K562 (cell line): ENCODE data around the gene MADD. TPM values are rescaled to one million over a fixed set of nuclear protein-coding genes. Genes with fewer than 3 reads are reported as not detected.

ENCODE experiments used
- ATAC-seq: fragments of 200-7000 bp; cut with Tn5 transposase; 3 replicates; pipeline ENCODE4 v1.9.1; 2020; ENCODE audit warnings: moderate library complexity
- BruUV-seq: library from RNA; stranded (reverse); fragments of 400-500 nt; replicated peaks from 2 replicates; lab custom pipeline; 2021; lab: Mats Ljungman, UMichigan
- CTCF ChIA-PET: fragments of 300-600 bp; formaldehyde crosslinking; extraction: SDS; loops from one replicate; lab custom pipeline; 2021; ENCODE audit warnings: low intra/inter-chr PET ratio; lab: Yijun Ruan, JAX
- POLR2A ChIA-PET: fragments of 300-600, 350-650 bp; sonication (Branson Sonifier 250); formaldehyde crosslinking; extraction: SDS; loops from one replicate; lab custom pipeline; 2021; ENCODE audit warnings: antibody characterized with exemption, inconsistent platforms; lab: Yijun Ruan, JAX
- DNase-seq, 4 experiments: peaks; one replicate each; pipeline versions ENCODE4 v3.0.0 to v3.0.0-alpha.2; 2011 to 2018; ENCODE audit warnings: low spot score in 3 of 4, mixed read lengths in 3 of 4; ENCODE audit errors: extremely low read depth in 1 of 4
- FAIRE-seq: peaks from 2 replicates; lab custom pipeline; 2011; peaks lifted over from hg19 to GRCh38; lab: Jason Lieb, UNC
- H2AFZ ChIP-seq: 2 replicates; pipeline ENCODE4 v1.6.0; 2011; ENCODE audit warnings: low read depth, low read length, control low read depth, inconsistent platforms
- H3K27ac ChIP-seq: fragments of 200-600 bp; 3 replicates; pipeline ENCODE4 v1.8.0; 2011; ENCODE audit warnings: low read depth, mild to moderate bottlenecking, control low read depth, inconsistent platforms, low read length, moderate library complexity, mixed read lengths; ENCODE audit errors: extremely low read depth
- H3K27me3 ChIP-seq, 2 experiments: fragments of 300-600 bp in 1 of 2; 2 replicates in 1 of 2; 3 replicates in 1 of 2; pipeline versions ENCODE4 v1.6.0 to v1.8.0; 2011; ENCODE audit warnings: inconsistent platforms in 2 of 2, low read length in 2 of 2, mild to moderate bottlenecking in 1 of 2, mixed read lengths in 1 of 2, moderate library complexity in 1 of 2; ENCODE audit not compliant: control insufficient read depth in 2 of 2, insufficient read depth in 2 of 2
- H3K36me3 ChIP-seq: fragments of 300-600 bp; 3 replicates; pipeline ENCODE4 v1.8.0; 2011; ENCODE audit warnings: mild to moderate bottlenecking, low read length, inconsistent platforms; ENCODE audit not compliant: control insufficient read depth, insufficient read depth
- H3K4me1 ChIP-seq, 2 experiments: fragments of 200-600 bp in 1 of 2; replicated peaks in 1 of 2; 2 replicates in 1 of 2; 3 replicates in 1 of 2; pipeline versions ENCODE4 v1.5.1 to v1.8.0; 2011; ENCODE audit warnings: inconsistent platforms in 2 of 2, low read length in 2 of 2, mild to moderate bottlenecking in 1 of 2, mixed read lengths in 1 of 2, moderate library complexity in 1 of 2; ENCODE audit not compliant: control insufficient read depth in 2 of 2, insufficient read depth in 2 of 2
- H3K4me2 ChIP-seq: 2 replicates; pipeline ENCODE4 v1.6.1; 2011; ENCODE audit warnings: low read length, control low read depth, inconsistent platforms, mixed read lengths; ENCODE audit not compliant: insufficient read depth
- H3K4me3 ChIP-seq: fragments of 200-600 bp; sonication (generic), shearing (Covaris generic); 2 replicates; pipeline ENCODE4 v1.5.1; 2016; ENCODE audit warnings: control low read depth, inconsistent platforms
- H3K79me2 ChIP-seq: fragments of 200-600 bp; 3 replicates; pipeline ENCODE4 v1.8.0; 2011; ENCODE audit warnings: low read length, inconsistent platforms; ENCODE audit not compliant: control insufficient read depth, insufficient read depth
- H3K9ac ChIP-seq, 2 experiments: 2 replicates each; pipeline versions ENCODE4 v1.6.0 to v1.6.1; 2011; ENCODE audit warnings: low read depth in 2 of 2, low read length in 2 of 2, control low read depth in 1 of 2, inconsistent platforms in 1 of 2, mild to moderate bottlenecking in 1 of 2, mixed read lengths in 1 of 2; ENCODE audit not compliant: insufficient read depth in 1 of 2
- H3K9me1 ChIP-seq: one replicate; pipeline ENCODE4 v1.6.0; 2011; ENCODE audit warnings: inconsistent platforms, mild to moderate bottlenecking, low read length, moderate library complexity; ENCODE audit not compliant: control insufficient read depth, insufficient read depth
- H3K9me3 ChIP-seq: replicated peaks from 2 replicates; pipeline ENCODE4 v1.5.1; 2011; ENCODE audit warnings: low read depth, low read length, inconsistent platforms; ENCODE audit not compliant: control insufficient read depth, insufficient read depth
- H4K20me1 ChIP-seq: replicated peaks from 2 replicates; pipeline ENCODE4 v1.6.1; 2011; ENCODE audit warnings: low read length, inconsistent platforms, mixed read lengths; ENCODE audit not compliant: control insufficient read depth, insufficient read depth
- CC2D1A ChIP-seq: fragments of 450-650 bp; IDR thresholded peaks from 2 replicates; pipeline ENCODE4 v1.6.1; 2017; ENCODE audit warnings: mild to moderate bottlenecking
- CXXC5 ChIP-seq: fragments of 250-450 bp; sonication (Bioruptor Pico); IDR thresholded peaks from 2 replicates; pipeline ENCODE4 v1.8.0; 2022; ENCODE audit warnings: inconsistent platforms, mild to moderate bottlenecking, moderate library complexity
- ERF ChIP-seq: fragments of 450-650 bp; formaldehyde crosslinking; IDR thresholded peaks from 2 replicates; pipeline ENCODE4 v1.4.0; 2020; ENCODE audit warnings: mild to moderate bottlenecking, mixed read lengths
- ILK ChIP-seq: fragments of 450-650 bp; IDR thresholded peaks from 2 replicates; pipeline ENCODE4 v1.6.1; 2016; ENCODE audit warnings: missing genetic modification characterization, low read depth, mild to moderate bottlenecking, missing compliant biosample characterization, moderate library complexity, borderline replicate concordance
- MAZ ChIP-seq, 2 experiments: fragments of 450-650 bp in 1 of 2; sonication (generic) in 1 of 2; formaldehyde crosslinking; IDR thresholded peaks in 1 of 2; conservative IDR thresholded peaks in 1 of 2; 2 replicates each; pipeline versions ENCODE4 v1.4.0 to v1.5.0; 2020; ENCODE audit warnings: mild to moderate bottlenecking in 1 of 2, missing genetic modification reagents in 1 of 2
- MEF2D ChIP-seq: conservative IDR thresholded peaks from 2 replicates; pipeline ENCODE4 v1.6.1; 2016; ENCODE audit warnings: low read depth, missing genetic modification characterization, missing compliant biosample characterization
- RCOR1 ChIP-seq, 2 experiments: IDR thresholded peaks; 2 replicates each; pipeline ENCODE4 v1.6.1; 2012; ENCODE audit warnings: low read depth in 2 of 2, low read length in 2 of 2, borderline replicate concordance in 1 of 2, improper control_type of control experiment in 1 of 2
- XRCC4 ChIP-seq: IDR thresholded peaks from one replicate; pipeline ENCODE4 v1.6.1; 2011; ENCODE audit not compliant: insufficient read depth, insufficient read length; ENCODE audit errors: extremely low read depth
- ZKSCAN1 ChIP-seq: fragments of 150-350 bp; IDR thresholded peaks from 2 replicates; pipeline ENCODE4 v1.6.1; 2016; ENCODE audit warnings: low read depth, low read length
- ZNF431 ChIP-seq: sonication (generic); formaldehyde crosslinking; IDR thresholded peaks from 2 replicates; pipeline ENCODE4 v1.8.0; 2022; ENCODE audit warnings: mild to moderate bottlenecking, missing genetic modification reagents
- ZNF436 ChIP-seq: fragments of 250-450, 450-650 bp; sonication (Bioruptor Pico); formaldehyde crosslinking; IDR thresholded peaks from 2 replicates; pipeline ENCODE4 v1.7.0; 2020; ENCODE audit warnings: mild to moderate bottlenecking
- ZNF551 ChIP-seq: fragments of 250-450 bp; sonication (Bioruptor Pico); IDR thresholded peaks from 2 replicates; pipeline ENCODE4 v1.5.0; 2021; ENCODE audit warnings: mild to moderate bottlenecking, moderate library complexity
- ZNF76 ChIP-seq: fragments of 250-450 bp; sonication (Bioruptor Pico); IDR thresholded peaks from 2 replicates; pipeline ENCODE4 v1.4.0; 2020; ENCODE audit warnings: mild to moderate bottlenecking, moderate library complexity, borderline replicate concordance
- ZNF830 ChIP-seq: fragments of 250-450 bp; sonication (Bioruptor Pico); IDR thresholded peaks from 2 replicates; pipeline ENCODE4 v1.5.0; 2021; ENCODE audit warnings: mild to moderate bottlenecking
- WGBS: fragments of 100-300 bp; shearing (Covaris generic); methylation state at CpG from one replicate; pipeline ENCODE4 v1.1.6; 2016; ENCODE audit warnings: low coverage, mixed read lengths; ENCODE audit not compliant: insufficient coverage; ENCODE audit errors: missing lambda C conversion rate; 5-methylcytosine and 5-hydroxymethylcytosine counted together
- in situ Hi-C: fragments of 300-500 bp; cut with MboI; formaldehyde crosslinking; loops from 4 replicates; pipeline ENCODE4 v1.15.0; 2018; ENCODE audit warnings: inconsistent platforms, mixed read lengths
- intact Hi-C: fragments of 100-400 bp; cut with micrococcal nuclease; formaldehyde crosslinking; loops from 2 replicates; pipeline ENCODE4 v1.14.2; 2022
- polyA plus RNA-seq, 8 experiments: library from polyadenylated mRNA; depleted of rRNA in 4 of 8; stranded (reverse) in 5 of 8; unstranded in 3 of 8; fragments of >200 nt; fragmentation: Nextera tagmentation in 2 of 8; fragmentation: Illumina TruSeq in 1 of 8; extraction: Ambion mirVana in 2 of 8; extraction: Trizol in 1 of 8; gene quantifications; 2 replicates each; pipeline versions ENCODE4 v1.2.1 to v1.2.3, GENCODE V29; 2011 to 2014; ENCODE audit warnings: inconsistent platforms in 1 of 8, missing spikeins in 1 of 8
- total RNA-seq, 7 experiments: library from RNA; depleted of rRNA in 6 of 7; stranded (reverse); fragments of >200 nt in 6 of 7; fragmentation: Illumina TruSeq in 2 of 7; extraction: Trizol in 2 of 7; gene quantifications; 2 replicates each; pipeline versions ENCODE4 v1.2.1 to v1.2.3, GENCODE V29; 2011 to 2021; ENCODE audit warnings: low replicate concordance in 1 of 7
- TF ChIP-seq, protein P1 (sequence below): fragments of 250-450 bp; sonication (Bioruptor Pico); IDR thresholded peaks from 2 replicates; pipeline ENCODE4 v1.8.0; 2022; ENCODE audit warnings: inconsistent platforms, mild to moderate bottlenecking, moderate library complexity, borderline replicate concordance
- TF ChIP-seq, protein P2 (sequence below): IDR thresholded peaks from 2 replicates; pipeline ENCODE4 v1.6.1; 2012; ENCODE audit warnings: low read depth, low read length, improper control_type of control experiment, borderline replicate concordance
- TF ChIP-seq, protein P3 (sequence below): sonication (generic); formaldehyde crosslinking; IDR thresholded peaks from 2 replicates; pipeline ENCODE4 v1.8.0; 2022; ENCODE audit warnings: missing genetic modification reagents, mild to moderate bottlenecking, borderline replicate concordance

Gene MADD
- total and polyA plus RNA-seq, 9 of the 15 experiments (the other 6 are each of a cell fraction or from before 2014, with no cell fraction given): 0.68 to 57.6 (median 33.6) TPM

DNA sequence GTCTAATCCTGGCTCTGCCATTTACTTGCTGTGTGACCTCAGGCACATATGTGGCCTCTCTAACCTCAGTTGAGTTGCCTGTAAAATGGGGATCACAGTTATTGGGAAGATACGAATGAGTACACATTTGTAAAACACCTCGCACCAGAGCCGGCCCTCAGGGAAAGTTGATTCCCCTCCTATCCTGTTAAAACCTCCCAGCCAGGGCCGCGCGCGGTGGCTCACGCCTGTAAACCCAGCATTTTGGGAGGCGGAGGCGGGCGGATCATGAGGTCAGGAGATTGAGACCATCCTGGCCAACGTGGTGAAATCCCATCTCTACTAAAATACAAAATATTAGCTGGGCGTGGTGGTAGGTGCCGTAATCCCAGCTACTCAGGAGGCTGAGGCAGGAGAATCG is 90.4 kb downstream of the MADD start:
- Histone ChIP-seq H3K4me3 (no peak overlapping the region), H3K9ac (no peak overlapping the region), H3K27ac (no peak overlapping the region), H2AFZ (no peak overlapping the region), H3K36me3 (0 out of 3 replicates have a peak, but pooled peaks cover 3% of the 10 kb centered on the region), H3K9me1 (peaks cover 2% of the 10 kb centered on the region), H3K27me3 (no peaks in the 10 kb centered on the region), H3K4me1 (peaks cover 0 to 27% of the 10 kb centered on the region in 2 experiments; a peak in 3 of 5 replicates), H3K4me2 (no peak overlapping the region), H4K20me1 (no peaks in the 10 kb centered on the region), H3K79me2 (no peaks in the 10 kb centered on the region), H3K9me3 (peaks cover 13% of the 10 kb centered on the region)
- no TSS peak for BruUV-seq
- DNase-seq (no peak), ATAC-seq (no peak), FAIRE-seq (no peak)
- POLR2A ChIA-PET: interaction anchor here (0.6 kb wide), 1 partner anchor 132 kb away, joined by 3 read pairs; no protein-coding TSS in a partner anchor
- in situ Hi-C loops (no loop called here), intact Hi-C loops (no loop called here)
- WGBS: 88% methylated on average over 13 of the region's 15 CpGs
- CTCF ChIA-PET: no interaction called here
- no peak for TF ChIP-seq ZNF551 (CRISPR knock-in tag)
- TF ChIP-seq XRCC4: no peak
- TF ChIP-seq, protein P1, sequence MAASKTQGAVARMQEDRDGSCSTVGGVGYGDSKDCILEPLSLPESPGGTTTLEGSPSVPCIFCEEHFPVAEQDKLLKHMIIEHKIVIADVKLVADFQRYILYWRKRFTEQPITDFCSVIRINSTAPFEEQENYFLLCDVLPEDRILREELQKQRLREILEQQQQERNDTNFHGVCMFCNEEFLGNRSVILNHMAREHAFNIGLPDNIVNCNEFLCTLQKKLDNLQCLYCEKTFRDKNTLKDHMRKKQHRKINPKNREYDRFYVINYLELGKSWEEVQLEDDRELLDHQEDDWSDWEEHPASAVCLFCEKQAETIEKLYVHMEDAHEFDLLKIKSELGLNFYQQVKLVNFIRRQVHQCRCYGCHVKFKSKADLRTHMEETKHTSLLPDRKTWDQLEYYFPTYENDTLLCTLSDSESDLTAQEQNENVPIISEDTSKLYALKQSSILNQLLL (CRISPR knock-in tag): no peak
- no peak for TF ChIP-seq ZKSCAN1
- no peak for TF ChIP-seq CXXC5 (CRISPR knock-in tag)
- TF ChIP-seq ZNF431 (CRISPR knock-in tag): no peak
- no peak for TF ChIP-seq MAZ (CRISPR knock-in tag; conservative IDR thresholded peaks at IDR 0.05 in 1 of 2, IDR thresholded peaks at IDR 0.05 in 1 of 2)
- no peak for TF ChIP-seq MEF2D (tag)
- no peak for TF ChIP-seq RCOR1 (IDR thresholded peaks at IDR 0.05; ENCODE audit: borderline replicate concordance in 1 of 2, low read depth in 2 of 2, low read length in 2 of 2)
- no peak for TF ChIP-seq CC2D1A
- no peak for TF ChIP-seq ILK
- TF ChIP-seq, protein P2, sequence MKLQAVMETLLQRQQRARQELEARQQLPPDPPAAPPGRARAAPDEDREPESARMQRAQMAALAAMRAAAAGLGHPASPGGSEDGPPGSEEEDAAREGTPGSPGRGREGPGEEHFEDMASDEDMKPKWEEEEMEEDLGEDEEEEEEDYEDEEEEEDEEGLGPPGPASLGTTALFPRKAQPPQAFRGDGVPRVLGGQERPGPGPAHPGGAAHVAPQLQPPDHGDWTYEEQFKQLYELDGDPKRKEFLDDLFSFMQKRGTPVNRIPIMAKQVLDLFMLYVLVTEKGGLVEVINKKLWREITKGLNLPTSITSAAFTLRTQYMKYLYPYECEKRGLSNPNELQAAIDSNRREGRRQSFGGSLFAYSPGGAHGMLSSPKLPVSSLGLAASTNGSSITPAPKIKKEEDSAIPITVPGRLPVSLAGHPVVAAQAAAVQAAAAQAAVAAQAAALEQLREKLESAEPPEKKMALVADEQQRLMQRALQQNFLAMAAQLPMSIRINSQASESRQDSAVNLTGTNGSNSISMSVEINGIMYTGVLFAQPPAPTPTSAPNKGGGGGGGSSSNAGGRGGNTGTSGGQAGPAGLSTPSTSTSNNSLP: no peak
- TF ChIP-seq, protein P3, sequence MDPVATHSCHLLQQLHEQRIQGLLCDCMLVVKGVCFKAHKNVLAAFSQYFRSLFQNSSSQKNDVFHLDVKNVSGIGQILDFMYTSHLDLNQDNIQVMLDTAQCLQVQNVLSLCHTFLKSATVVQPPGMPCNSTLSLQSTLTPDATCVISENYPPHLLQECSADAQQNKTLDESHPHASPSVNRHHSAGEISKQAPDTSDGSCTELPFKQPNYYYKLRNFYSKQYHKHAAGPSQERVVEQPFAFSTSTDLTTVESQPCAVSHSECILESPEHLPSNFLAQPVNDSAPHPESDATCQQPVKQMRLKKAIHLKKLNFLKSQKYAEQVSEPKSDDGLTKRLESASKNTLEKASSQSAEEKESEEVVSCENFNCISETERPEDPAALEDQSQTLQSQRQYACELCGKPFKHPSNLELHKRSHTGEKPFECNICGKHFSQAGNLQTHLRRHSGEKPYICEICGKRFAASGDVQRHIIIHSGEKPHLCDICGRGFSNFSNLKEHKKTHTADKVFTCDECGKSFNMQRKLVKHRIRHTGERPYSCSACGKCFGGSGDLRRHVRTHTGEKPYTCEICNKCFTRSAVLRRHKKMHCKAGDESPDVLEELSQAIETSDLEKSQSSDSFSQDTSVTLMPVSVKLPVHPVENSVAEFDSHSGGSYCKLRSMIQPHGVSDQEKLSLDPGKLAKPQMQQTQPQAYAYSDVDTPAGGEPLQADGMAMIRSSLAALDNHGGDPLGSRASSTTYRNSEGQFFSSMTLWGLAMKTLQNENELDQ (CRISPR knock-in tag): no peak
- no peak for TF ChIP-seq ERF (CRISPR knock-in tag)
- TF ChIP-seq ZNF76 (CRISPR knock-in tag): no peak
- no peak for TF ChIP-seq ZNF830
- no peak for TF ChIP-seq ZNF436 (CRISPR knock-in tag)
